Mesothelial cell of epicardium (in vitro differentiated cells): ENCODE measurements around the gene DOCK2. TPM values are rescaled to one million over a fixed set of nuclear protein-coding genes. Genes with fewer than 3 reads are reported as not detected.

Experiments
- DNase-seq, 2 experiments: peaks; one replicate each; pipeline ENCODE4 v3.0.0; 2021; ENCODE audit warnings: low spot score in 2 of 2; ENCODE audit not compliant: unreplicated experiment in 2 of 2
- H3K27ac Mint-ChIP-seq: 2 replicates; pipeline ENCODE4 v1.8.0; 2021; ENCODE audit warnings: mixed read lengths
- H3K27me3 Mint-ChIP-seq: 2 replicates; pipeline ENCODE4 v1.8.0; 2021; ENCODE audit warnings: low read depth, mixed read lengths
- H3K36me3 Mint-ChIP-seq: 2 replicates; pipeline ENCODE4 v1.8.0; 2021; ENCODE audit warnings: mixed read lengths
- H3K4me1 Mint-ChIP-seq: 2 replicates; pipeline ENCODE4 v1.8.0; 2021; ENCODE audit warnings: mixed read lengths
- H3K4me3 Mint-ChIP-seq: 2 replicates; pipeline ENCODE4 v1.8.0; 2021; ENCODE audit warnings: mild to moderate bottlenecking, moderate library complexity, mixed read lengths
- H3K9me3 Mint-ChIP-seq: 2 replicates; pipeline ENCODE4 v1.8.0; 2021; ENCODE audit warnings: mixed read lengths
- CTCF ChIP-seq: fragments of 200-600 bp; sonication (generic); IDR thresholded peaks from one replicate; pipeline ENCODE4 v1.5.0; 2021; ENCODE audit warnings: antibody characterized with exemption; ENCODE audit not compliant: unreplicated experiment
- total RNA-seq: library from RNA; stranded (reverse); gene quantifications from 3 replicates; pipeline ENCODE4 v1.2.1, GENCODE V29; 2021

DOCK2 gene
- total RNA-seq, 1 donor from 2014 or later: 0.25 TPM

DNA sequence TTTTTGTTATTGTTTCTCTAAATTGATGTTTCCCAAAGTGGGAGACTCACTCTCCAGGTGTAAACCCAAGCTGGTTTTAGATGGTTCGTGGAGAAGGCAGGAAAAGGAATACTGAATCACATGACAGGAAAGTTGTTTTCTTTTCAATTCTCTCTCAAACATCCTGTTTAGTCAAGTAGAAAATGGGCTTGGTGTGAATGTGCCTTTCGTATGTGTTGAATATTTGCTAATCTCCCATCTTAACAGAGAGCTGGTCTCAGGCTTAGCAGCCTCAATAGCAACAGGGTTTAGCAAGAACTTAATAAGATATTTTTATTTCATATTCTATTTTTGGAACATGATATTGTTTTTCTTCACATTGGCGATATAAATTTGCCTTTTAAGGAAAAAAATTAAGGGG lies 223.5 kb downstream of the DOCK2 start:
- peaks cover 13% of the 10 kb centered on the region for H3K4me1 Mint-ChIP-seq
- peaks cover 38% of the 10 kb centered on the region for H3K27me3 Mint-ChIP-seq
- H3K9me3 Mint-ChIP-seq: no peaks in the 10 kb centered on the region
- H3K36me3 Mint-ChIP-seq: no peaks in the 10 kb centered on the region
- DNase-seq: no peak
- no peak overlapping the region for H3K27ac Mint-ChIP-seq
- no peak for TF ChIP-seq CTCF
- H3K4me3 Mint-ChIP-seq: no peak overlapping the region

DNA sequence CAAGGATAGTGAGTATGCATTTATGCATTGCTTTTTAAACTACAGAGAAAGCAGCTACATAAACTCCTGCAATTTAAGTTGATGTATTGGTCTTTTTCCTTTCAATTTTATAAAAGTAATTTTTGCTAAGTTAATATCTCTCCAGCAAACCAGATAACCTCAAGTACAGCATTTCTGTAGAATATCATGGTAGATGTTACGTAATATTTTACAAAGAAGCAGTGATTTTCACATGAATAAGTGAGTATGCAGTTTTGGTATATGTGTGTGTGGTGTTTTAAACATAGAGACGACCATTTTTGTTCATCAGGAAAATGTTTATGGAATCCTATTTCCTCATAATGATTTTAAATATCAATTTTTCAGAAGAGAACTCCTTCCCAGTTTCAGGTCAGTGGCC lies 224.4 kb downstream of the DOCK2 start:
- no peaks in the 10 kb centered on the region for H3K36me3 Mint-ChIP-seq
- H3K27me3 Mint-ChIP-seq: peaks cover 38% of the 10 kb centered on the region
- no peak for TF ChIP-seq CTCF
- H3K4me1 Mint-ChIP-seq: peaks cover 13% of the 10 kb centered on the region
- DNase-seq: no peak
- H3K4me3 Mint-ChIP-seq: no peak overlapping the region
- H3K27ac Mint-ChIP-seq: no peak overlapping the region
- no peaks in the 10 kb centered on the region for H3K9me3 Mint-ChIP-seq

DNA sequence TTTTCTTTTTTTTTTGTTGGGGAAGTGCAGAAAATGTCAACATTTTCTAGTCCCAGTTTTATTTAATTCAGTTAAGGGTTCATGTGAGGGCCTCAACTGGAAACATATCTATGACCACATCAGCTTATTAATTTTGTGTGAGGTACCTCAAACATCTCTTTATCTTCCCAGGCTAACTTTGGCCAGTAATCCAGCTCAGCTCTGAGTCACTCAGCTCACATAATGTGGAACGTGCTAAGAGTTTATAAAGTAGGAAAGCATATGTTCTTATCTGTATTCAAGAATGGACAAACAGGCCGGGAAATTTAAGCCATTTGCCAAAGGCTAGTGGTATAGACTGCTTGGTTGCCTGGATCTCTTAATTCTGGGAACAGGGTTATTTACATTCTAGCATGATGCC lies 224.9 kb downstream of the DOCK2 start:
- no peak overlapping the region for H3K4me3 Mint-ChIP-seq
- DNase-seq: no peak
- no peaks in the 10 kb centered on the region for H3K36me3 Mint-ChIP-seq
- H3K4me1 Mint-ChIP-seq: peaks cover 13% of the 10 kb centered on the region
- H3K27me3 Mint-ChIP-seq: peaks cover 37% of the 10 kb centered on the region
- H3K27ac Mint-ChIP-seq: peak overlapping the region; percentile 30
- no peaks in the 10 kb centered on the region for H3K9me3 Mint-ChIP-seq
- TF ChIP-seq CTCF: no peak

DNA sequence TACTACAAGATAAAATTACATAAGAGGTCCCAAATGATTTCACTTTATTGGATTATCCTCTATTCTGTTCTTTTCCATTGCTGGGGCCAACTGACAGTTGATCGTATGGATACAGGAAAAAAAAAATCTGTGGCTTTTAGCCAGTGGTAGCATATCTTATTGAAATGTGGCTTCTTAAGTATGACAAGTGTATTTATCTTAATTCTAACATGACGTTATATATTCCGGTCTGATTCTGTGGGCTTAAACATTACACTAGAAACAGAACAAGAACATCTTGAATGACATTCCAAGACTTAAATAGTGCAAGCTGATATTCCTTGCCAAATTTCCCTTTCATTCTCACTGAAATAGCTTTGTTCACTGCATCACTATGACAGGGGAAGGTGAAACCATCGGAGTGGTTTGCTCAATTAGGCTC lies 225.3 kb downstream of the DOCK2 start:
- H3K36me3 Mint-ChIP-seq: no peaks in the 10 kb centered on the region
- H3K4me3 Mint-ChIP-seq: no peak overlapping the region
- H3K27me3 Mint-ChIP-seq: peaks cover 32% of the 10 kb centered on the region
- H3K27ac Mint-ChIP-seq: no peak overlapping the region
- H3K9me3 Mint-ChIP-seq: no peaks in the 10 kb centered on the region
- TF ChIP-seq CTCF: no peak
- peaks cover 13% of the 10 kb centered on the region for H3K4me1 Mint-ChIP-seq
- DNase-seq: no peak

DNA sequence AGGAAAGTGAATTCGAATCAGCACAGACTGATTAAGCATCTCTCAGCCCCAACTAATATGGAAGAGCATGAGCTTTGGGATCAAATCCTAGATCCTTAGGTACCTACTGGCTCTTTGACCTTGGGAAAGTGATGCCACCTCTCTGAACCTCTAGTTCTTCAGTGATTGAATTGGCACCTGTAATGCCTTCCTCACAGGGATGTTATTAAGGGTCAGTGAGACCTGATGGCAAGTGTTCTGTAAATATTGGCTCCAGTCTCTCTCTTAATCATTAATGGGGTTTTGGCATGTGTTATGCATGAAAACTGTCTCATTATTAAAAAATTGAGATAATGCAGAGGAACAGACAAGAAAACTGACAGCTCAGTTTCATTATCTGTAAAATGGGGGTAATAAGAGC lies 227.4 kb downstream of the DOCK2 start:
- peaks cover 21% of the 10 kb centered on the region for H3K27me3 Mint-ChIP-seq
- no peak overlapping the region for H3K4me3 Mint-ChIP-seq
- H3K9me3 Mint-ChIP-seq: no peaks in the 10 kb centered on the region
- H3K27ac Mint-ChIP-seq: no peak overlapping the region
- peaks cover 13% of the 10 kb centered on the region for H3K4me1 Mint-ChIP-seq
- no peak for TF ChIP-seq CTCF
- DNase-seq: no peak
- H3K36me3 Mint-ChIP-seq: no peaks in the 10 kb centered on the region

- Mint-ChIP-seq H3K27ac (no peak overlapping the region), H3K36me3 (no peaks in the 10 kb centered on the region), H3K4me1 (peaks cover 5% of the 10 kb centered on the region), H3K27me3 (peaks cover 19% of the 10 kb centered on the region), H3K4me3 (no peak overlapping the region), H3K9me3 (no peaks in the 10 kb centered on the region)
- no peak for TF ChIP-seq CTCF
- no peak for DNase-seq
These were observed 230.3 kb downstream of the DOCK2 start for GRCh38 chr5:169867347-169867746.
